Measurements from ENCODE around the gene TNNI2. TPM values are rescaled to one million over a fixed set of nuclear protein-coding genes. Genes with fewer than 3 reads are reported as not detected.

TNNI2 gene
- total RNA-seq, 2 experiments from 2014 or later: 0.31 TPM; not detected in 1

GRCh38 chr11:1855886-1856265 is 17.1 kb downstream of the TNNI2 start:
- no peak overlapping the region for H3K27ac Mint-ChIP-seq
- no peaks in the 10 kb centered on the region for H3K9me3 Mint-ChIP-seq
- H3K36me3 Mint-ChIP-seq: peaks cover 8% of the 10 kb centered on the region
- H3K27me3 Mint-ChIP-seq: no peaks in the 10 kb centered on the region
- peaks cover 44% of the 10 kb centered on the region for H3K4me1 Mint-ChIP-seq
- no peak for DNase-seq
- no peak overlapping the region for H3K4me3 Mint-ChIP-seq

GRCh38 chr11:1856306-1857005 is 17.7 kb downstream of the TNNI2 start:
- Mint-ChIP-seq H3K4me3 (peak overlapping the region; percentile 11), H3K27ac (no peak overlapping the region), H3K4me1 (peaks cover 38% of the 10 kb centered on the region), H3K27me3 (no peaks in the 10 kb centered on the region), H3K9me3 (no peaks in the 10 kb centered on the region), H3K36me3 (peaks cover 8% of the 10 kb centered on the region)
- DNase-seq: no peak

- peaks cover 8% of the 10 kb centered on the region for H3K36me3 Mint-ChIP-seq
- DNase-seq: no peak
- H3K4me3 Mint-ChIP-seq: no peak overlapping the region
- no peak overlapping the region for H3K27ac Mint-ChIP-seq
- peaks cover 35% of the 10 kb centered on the region for H3K4me1 Mint-ChIP-seq
- no peaks in the 10 kb centered on the region for H3K9me3 Mint-ChIP-seq
- no peaks in the 10 kb centered on the region for H3K27me3 Mint-ChIP-seq
Measured at GRCh38 chr11:1857064-1857463, 18.3 kb downstream of the TNNI2 start.

GRCh38 chr11:1858154-1858553 is 19.4 kb downstream of the TNNI2 start:
- no peak for DNase-seq
- Mint-ChIP-seq H3K27ac (no peak overlapping the region), H3K4me1 (peaks cover 24% of the 10 kb centered on the region), H3K9me3 (no peaks in the 10 kb centered on the region), H3K27me3 (no peaks in the 10 kb centered on the region), H3K36me3 (peaks cover 4% of the 10 kb centered on the region), H3K4me3 (no peak overlapping the region)

- no peak overlapping the region for H3K27ac Mint-ChIP-seq
- H3K9me3 Mint-ChIP-seq: no peaks in the 10 kb centered on the region
- no peaks in the 10 kb centered on the region for H3K27me3 Mint-ChIP-seq
- peaks cover 3% of the 10 kb centered on the region for H3K36me3 Mint-ChIP-seq
- DNase-seq: no peak
- no peak overlapping the region for H3K4me3 Mint-ChIP-seq
- H3K4me1 Mint-ChIP-seq: peaks cover 22% of the 10 kb centered on the region
Measured at GRCh38 chr11:1858576-1858975, 19.8 kb downstream of the TNNI2 start.

- Mint-ChIP-seq H3K9me3 (no peaks in the 10 kb centered on the region), H3K4me3 (no peak overlapping the region), H3K36me3 (peaks cover 3% of the 10 kb centered on the region), H3K27ac (no peak overlapping the region), H3K27me3 (no peaks in the 10 kb centered on the region), H3K4me1 (peaks cover 21% of the 10 kb centered on the region)
- no peak for DNase-seq
Measured at GRCh38 chr11:1859004-1859403, 20.2 kb downstream of the TNNI2 start.

GRCh38 chr11:1860108-1860507 is 21.3 kb downstream of the TNNI2 start:
- peaks cover 3% of the 10 kb centered on the region for H3K36me3 Mint-ChIP-seq
- no peak overlapping the region for H3K4me3 Mint-ChIP-seq
- H3K27me3 Mint-ChIP-seq: no peaks in the 10 kb centered on the region
- no peak for DNase-seq
- H3K9me3 Mint-ChIP-seq: no peaks in the 10 kb centered on the region
- H3K27ac Mint-ChIP-seq: no peak overlapping the region
- peaks cover 20% of the 10 kb centered on the region for H3K4me1 Mint-ChIP-seq

GRCh38 chr11:1861435-1862411 is 22.9 kb downstream of the TNNI2 start:
- H3K4me3 Mint-ChIP-seq: no peak overlapping the region
- no peak overlapping the region for H3K27ac Mint-ChIP-seq
- H3K36me3 Mint-ChIP-seq: peaks cover 4% of the 10 kb centered on the region
- no peaks in the 10 kb centered on the region for H3K27me3 Mint-ChIP-seq
- H3K4me1 Mint-ChIP-seq: peaks cover 11% of the 10 kb centered on the region
- DNase-seq: no peak
- no peaks in the 10 kb centered on the region for H3K9me3 Mint-ChIP-seq

GRCh38 chr11:1862588-1863351 is 24.0 kb downstream of the TNNI2 start:
- Mint-ChIP-seq H3K4me3 (no peak overlapping the region), H3K36me3 (peaks cover 4% of the 10 kb centered on the region), H3K27me3 (no peaks in the 10 kb centered on the region), H3K27ac (no peak overlapping the region), H3K4me1 (peaks cover 15% of the 10 kb centered on the region), H3K9me3 (no peaks in the 10 kb centered on the region)
- DNase-seq: no peak

GRCh38 chr11:1863352-1864216 is 24.8 kb downstream of the TNNI2 start:
- Mint-ChIP-seq H3K4me3 (no peak overlapping the region), H3K36me3 (peaks cover 4% of the 10 kb centered on the region), H3K27ac (no peak overlapping the region), H3K4me1 (peaks cover 18% of the 10 kb centered on the region), H3K27me3 (no peaks in the 10 kb centered on the region), H3K9me3 (no peaks in the 10 kb centered on the region)
- no peak for DNase-seq

GRCh38 chr11:1864231-1864630 is 25.4 kb downstream of the TNNI2 start:
- Mint-ChIP-seq H3K9me3 (no peaks in the 10 kb centered on the region), H3K27me3 (no peaks in the 10 kb centered on the region), H3K36me3 (peaks cover 4% of the 10 kb centered on the region), H3K4me3 (no peak overlapping the region), H3K4me1 (peaks cover 20% of the 10 kb centered on the region), H3K27ac (no peak overlapping the region)
- no peak for DNase-seq

GRCh38 chr11:1864831-1865665 is 26.3 kb downstream of the TNNI2 start:
- DNase-seq: no peak
- H3K27ac Mint-ChIP-seq: no peak overlapping the region
- no peaks in the 10 kb centered on the region for H3K27me3 Mint-ChIP-seq
- no peak overlapping the region for H3K4me3 Mint-ChIP-seq
- no peaks in the 10 kb centered on the region for H3K9me3 Mint-ChIP-seq
- peaks cover 21% of the 10 kb centered on the region for H3K4me1 Mint-ChIP-seq
- peaks cover 2% of the 10 kb centered on the region for H3K36me3 Mint-ChIP-seq

- peaks cover 32% of the 10 kb centered on the region for H3K4me1 Mint-ChIP-seq
- no peak overlapping the region for H3K27ac Mint-ChIP-seq
- peaks cover 2% of the 10 kb centered on the region for H3K36me3 Mint-ChIP-seq
- H3K27me3 Mint-ChIP-seq: no peaks in the 10 kb centered on the region
- no peak overlapping the region for H3K4me3 Mint-ChIP-seq
- H3K9me3 Mint-ChIP-seq: no peaks in the 10 kb centered on the region
- no peak for DNase-seq
Measured at GRCh38 chr11:1866226-1866625, 27.4 kb downstream of the TNNI2 start.
